IMR-90 (cell line): ENCODE measurements around the gene BCAT1. TPM values are rescaled to one million over a fixed set of nuclear protein-coding genes. Genes with fewer than 3 reads are reported as not detected.

Source experiments
- ATAC-seq: fragments of 200-7000 bp; cut with Tn5 transposase; 2 replicates; pipeline ENCODE4 v1.9.1; 2020; ENCODE audit warnings: low read depth, mild to moderate bottlenecking, moderate library complexity
- BruUV-seq: library from RNA; stranded (reverse); fragments of 400-500 nt; replicated peaks from 2 replicates; lab custom pipeline; 2021; lab: Mats Ljungman, UMichigan
- CTCF ChIA-PET: fragments of 300-600 bp; formaldehyde crosslinking; extraction: SDS; loops from one replicate; lab custom pipeline; 2021; ENCODE audit warnings: antibody characterized with exemption; lab: Yijun Ruan, JAX
- POLR2A ChIA-PET: fragments of 300-600 bp; sonication (Branson Sonifier 250); formaldehyde crosslinking; loops from one replicate; lab custom pipeline; 2022; ENCODE audit warnings: antibody characterized with exemption; ENCODE audit not compliant: unreplicated experiment; lab: Charles Lee
- DNase-seq: peaks from one replicate; pipeline ENCODE4 v3.0.0; 2013
- H2AFZ ChIP-seq: replicated peaks from 2 replicates; pipeline ENCODE3; 2013; ENCODE audit warnings: low read length, mild to moderate bottlenecking; ENCODE audit not compliant: poor library complexity
- H2AK5ac ChIP-seq: 2 replicates; pipeline ENCODE4 v1.6.1; 2013; ENCODE audit warnings: low read depth, low read length, inconsistent platforms
- H2AK9ac ChIP-seq: replicated peaks from 2 replicates; pipeline ENCODE3; 2013; ENCODE audit warnings: mild to moderate bottlenecking, low read depth, low read length, moderate library complexity; ENCODE audit not compliant: poor library complexity
- H2BK120ac ChIP-seq: 2 replicates; pipeline ENCODE4 v1.6.1; 2013; ENCODE audit warnings: low read depth, low read length, inconsistent platforms
- H2BK15ac ChIP-seq: 3 replicates; pipeline ENCODE4 v1.6.1; 2013; ENCODE audit warnings: low read depth, low read length, inconsistent platforms
- H2BK20ac ChIP-seq: 2 replicates; pipeline ENCODE4 v1.6.1; 2013; ENCODE audit warnings: low read depth, mild to moderate bottlenecking, inconsistent platforms, low read length, moderate library complexity
- H2BK5ac ChIP-seq: 2 replicates; pipeline ENCODE4 v1.6.1; 2013; ENCODE audit warnings: mild to moderate bottlenecking, low read depth, low read length, inconsistent platforms; ENCODE audit not compliant: poor library complexity, severe bottlenecking
- H3K14ac ChIP-seq: replicated peaks from 2 replicates; pipeline ENCODE4 v1.6.1; 2013; ENCODE audit warnings: low read depth, low read length, inconsistent platforms
- H3K18ac ChIP-seq: 2 replicates; pipeline ENCODE4 v1.6.1; 2013; ENCODE audit warnings: low read depth, low read length, control low read depth
- H3K23ac ChIP-seq: 2 replicates; pipeline ENCODE4 v1.6.1; 2013; ENCODE audit warnings: low read depth, low read length, inconsistent platforms
- H3K27ac ChIP-seq: 2 replicates; pipeline ENCODE4 v1.5.1; 2013; ENCODE audit warnings: mild to moderate bottlenecking, control low read depth, low read length; ENCODE audit not compliant: insufficient read depth
- H3K27me3 ChIP-seq: 2 replicates; pipeline ENCODE4 v1.6.1; 2013; ENCODE audit warnings: low read length; ENCODE audit not compliant: control insufficient read depth, insufficient read depth
- H3K36me3 ChIP-seq: 2 replicates; pipeline ENCODE4 v1.6.1; 2013; ENCODE audit warnings: low read length, mixed read lengths; ENCODE audit not compliant: control insufficient read depth, insufficient read depth
- H3K4ac ChIP-seq: 2 replicates; pipeline ENCODE4 v1.6.1; 2013; ENCODE audit warnings: low read depth, low read length, inconsistent platforms
- H3K4me1 ChIP-seq: 2 replicates; pipeline ENCODE4 v1.6.1; 2013; ENCODE audit warnings: low read length, mixed read lengths; ENCODE audit not compliant: control insufficient read depth, insufficient read depth
- H3K4me2 ChIP-seq: 2 replicates; pipeline ENCODE4 v1.6.1; 2013; ENCODE audit warnings: low read depth, mild to moderate bottlenecking, control low read depth, low read length, moderate library complexity
- H3K4me3 ChIP-seq: 2 replicates; pipeline ENCODE4 v1.5.1; 2013; ENCODE audit warnings: low read depth, mild to moderate bottlenecking, control low read depth, low read length, moderate library complexity; ENCODE audit not compliant: insufficient read depth
- H3K56ac ChIP-seq: 2 replicates; pipeline ENCODE4 v1.6.1; 2013; ENCODE audit warnings: low read length, inconsistent platforms; ENCODE audit not compliant: insufficient read depth; ENCODE audit errors: extremely low read depth
- H3K79me1 ChIP-seq, 2 experiments: 2 replicates each; pipeline ENCODE4 v1.6.1; 2013; ENCODE audit warnings: low read length in 2 of 2, inconsistent platforms in 1 of 2, low read depth in 1 of 2
- H3K9ac ChIP-seq: 2 replicates; pipeline ENCODE4 v1.6.1; 2013; ENCODE audit warnings: low read depth, low read length, control low read depth
- H3K9me1 ChIP-seq: 2 replicates; pipeline ENCODE4 v1.6.1; 2013; ENCODE audit warnings: low read length, inconsistent platforms; ENCODE audit not compliant: insufficient read depth
- H3K9me3 ChIP-seq: 2 replicates; pipeline ENCODE4 v1.6.1; 2013; ENCODE audit warnings: low read length; ENCODE audit not compliant: control insufficient read depth, insufficient read depth
- H4K20me1 ChIP-seq: 2 replicates; pipeline ENCODE4 v1.6.1; 2013; ENCODE audit warnings: low read length, inconsistent platforms; ENCODE audit not compliant: insufficient read depth
- H4K5ac ChIP-seq: 2 replicates; pipeline ENCODE4 v1.6.1; 2013; ENCODE audit warnings: mild to moderate bottlenecking, low read depth, low read length, control low read depth
- H4K8ac ChIP-seq, 2 experiments: 2 replicates each; pipeline ENCODE4 v1.6.1; 2013; ENCODE audit warnings: low read depth in 2 of 2, low read length in 2 of 2, control low read depth in 1 of 2, inconsistent platforms in 1 of 2
- H4K91ac ChIP-seq: 2 replicates; pipeline ENCODE4 v1.6.1; 2013; ENCODE audit warnings: low read depth, low read length, inconsistent platforms; ENCODE audit not compliant: insufficient read depth
- BHLHE40 ChIP-seq: fragments of 150-350 bp; IDR thresholded peaks from 2 replicates; pipeline ENCODE4 v1.6.1; 2016; ENCODE audit warnings: mild to moderate bottlenecking, low read depth, low read length
- CEBPB ChIP-seq: IDR thresholded peaks from 2 replicates; pipeline ENCODE4 v1.6.1; 2012; ENCODE audit warnings: low read depth, low read length, improper control_type of control experiment
- FOS ChIP-seq: fragments of 150-350 bp; IDR thresholded peaks from 2 replicates; pipeline ENCODE4 v1.6.1; 2016; ENCODE audit warnings: low read depth, low read length
- MAFK ChIP-seq: IDR thresholded peaks from 2 replicates; pipeline ENCODE4 v1.6.1; 2012; ENCODE audit warnings: low read depth, low read length, improper control_type of control experiment
- MAZ ChIP-seq: IDR thresholded peaks from 2 replicates; pipeline ENCODE4 v1.6.1; 2012; ENCODE audit warnings: low read depth, mild to moderate bottlenecking, low read length, improper control_type of control experiment, moderate library complexity, borderline replicate concordance
- MXI1 ChIP-seq: IDR thresholded peaks from 2 replicates; pipeline ENCODE4 v1.6.1; 2012; ENCODE audit warnings: low read depth, mild to moderate bottlenecking, low read length, moderate library complexity, borderline replicate concordance
- NFE2L2 ChIP-seq: fragments of 150-350 bp; IDR thresholded peaks from 2 replicates; pipeline ENCODE4 v1.6.1; 2016; ENCODE audit warnings: low read depth, mild to moderate bottlenecking, low read length
- POLR2A ChIP-seq: IDR thresholded peaks from 2 replicates; pipeline ENCODE4 v1.6.1; 2012; ENCODE audit warnings: mild to moderate bottlenecking, low read depth, low read length
- RAD21 ChIP-seq: IDR thresholded peaks from 2 replicates; pipeline ENCODE4 v1.6.1; 2012; ENCODE audit warnings: low read length, improper control_type of control experiment
- RCOR1 ChIP-seq: IDR thresholded peaks from 2 replicates; pipeline ENCODE4 v1.6.1; 2012; ENCODE audit warnings: mild to moderate bottlenecking, low read length, improper control_type of control experiment; ENCODE audit not compliant: insufficient replicate concordance
- RFX5 ChIP-seq: IDR thresholded peaks from 2 replicates; pipeline ENCODE4 v1.8.0; 2012; ENCODE audit warnings: low read depth, mild to moderate bottlenecking, low read length, moderate library complexity
- SMC3 ChIP-seq: fragments of 150-350 bp; IDR thresholded peaks from 2 replicates; pipeline ENCODE4 v1.6.1; 2016; ENCODE audit warnings: low read depth, mild to moderate bottlenecking, antibody characterized with exemption, low read length, moderate library complexity
- USF2 ChIP-seq: fragments of 150-350 bp; IDR thresholded peaks from 2 replicates; pipeline ENCODE4 v1.6.1; 2017; ENCODE audit warnings: mild to moderate bottlenecking, antibody characterized with exemption, low read length, low read depth
- WGBS, 2 experiments: methylation state at CpG; one replicate each; pipeline versions ENCODE4 v1.1.5 to v1.1.7; 2013; ENCODE audit warnings: missing lambda C conversion rate in 2 of 2; ENCODE audit not compliant: insufficient read length in 1 of 2; ENCODE audit errors: extremely low coverage in 2 of 2; 5-methylcytosine and 5-hydroxymethylcytosine counted together
- dilution Hi-C: fragments of 300-500 bp; cut with HindIII; formaldehyde crosslinking; loops from one replicate; pipeline ENCODE4 v1.14.3; 2018; ENCODE audit warnings: low sequenced_read_pairs; ENCODE audit not compliant: unreplicated experiment
- in situ Hi-C: fragments of 300-500 bp; cut with MboI; formaldehyde crosslinking; loops from 3 replicates; pipeline ENCODE4 v1.14.3; 2019; ENCODE audit warnings: low sequenced_read_pairs, inconsistent platforms, mixed read lengths
- intact Hi-C: fragments of 100-400 bp; cut with micrococcal nuclease; formaldehyde crosslinking; loops from 2 replicates; pipeline ENCODE4 v1.10.0; 2022
- polyA plus RNA-seq, 3 experiments: library from polyadenylated mRNA; depleted of rRNA; stranded (reverse); fragments of >200 nt; gene quantifications; 2 replicates each; pipeline ENCODE4 v1.2.3, GENCODE V29; 2012; ENCODE audit warnings: low replicate concordance in 1 of 3
- total RNA-seq: library from RNA; depleted of rRNA; stranded (reverse); fragments of >200 nt; gene quantifications from 2 replicates; pipeline ENCODE4 v1.2.3, GENCODE V29; 2012
- TF ChIP-seq, protein P1 (sequence below): conservative IDR thresholded peaks from 2 replicates; pipeline ENCODE4 v1.5.1; 2012; ENCODE audit warnings: mild to moderate bottlenecking, low read depth, low read length, improper control_type of control experiment

Gene BCAT1
- total and polyA plus RNA-seq, 2 of the 4 experiments (the other 2 are of a cell fraction): 30.4 to 683 TPM

GRCh38 chr12:24767016-24767415 lies 181.9 kb downstream of the BCAT1 start:
- ATAC-seq (no peak), DNase-seq (no peak)
- Histone ChIP-seq H4K20me1 (no peaks in the 10 kb centered on the region), H3K56ac (no peak overlapping the region), H4K5ac (no peak overlapping the region), H3K36me3 (no peaks in the 10 kb centered on the region), H3K23ac (no peak overlapping the region), H2AK5ac (no peak overlapping the region), H2BK5ac (no peak overlapping the region), H3K79me1 (no peaks in the 10 kb centered on the region), H3K4ac (no peak overlapping the region), H3K27me3 (no peaks in the 10 kb centered on the region), H3K4me2 (no peak overlapping the region), H2BK15ac (no peak overlapping the region), H3K14ac (no peak overlapping the region), H2BK120ac (no peak overlapping the region), H3K9me1 (no peaks in the 10 kb centered on the region), H3K4me3 (no peak overlapping the region), H3K18ac (no peak overlapping the region), H3K27ac (no peak overlapping the region), H2AFZ (no peak overlapping the region), H3K9ac (no peak overlapping the region), H2AK9ac (no peak overlapping the region), H3K9me3 (peaks cover 4% of the 10 kb centered on the region; the same call in 1 of the 2 replicates), H4K91ac (no peak overlapping the region), H2BK20ac (no peak overlapping the region), H3K4me1 (no peaks in the 10 kb centered on the region), H4K8ac (no peak overlapping the region)
- BruUV-seq: no TSS peak
- ChIA-PET POLR2A (no interaction called here), CTCF (no interaction called here)
- dilution Hi-C loops (no loop called here), intact Hi-C loops (no loop called here), in situ Hi-C loops (no loop called here)
- TF ChIP-seq RCOR1 (no peak), USF2 (no peak), MXI1 (no peak), RAD21 (no peak), RFX5 (no peak), CEBPB (no peak), BHLHE40 (no peak), FOS (no peak), NFE2L2 (no peak), SMC3 (no peak), POLR2A (no peak), MAFK (no peak), MAZ (no peak)
- TF ChIP-seq, protein P1, sequence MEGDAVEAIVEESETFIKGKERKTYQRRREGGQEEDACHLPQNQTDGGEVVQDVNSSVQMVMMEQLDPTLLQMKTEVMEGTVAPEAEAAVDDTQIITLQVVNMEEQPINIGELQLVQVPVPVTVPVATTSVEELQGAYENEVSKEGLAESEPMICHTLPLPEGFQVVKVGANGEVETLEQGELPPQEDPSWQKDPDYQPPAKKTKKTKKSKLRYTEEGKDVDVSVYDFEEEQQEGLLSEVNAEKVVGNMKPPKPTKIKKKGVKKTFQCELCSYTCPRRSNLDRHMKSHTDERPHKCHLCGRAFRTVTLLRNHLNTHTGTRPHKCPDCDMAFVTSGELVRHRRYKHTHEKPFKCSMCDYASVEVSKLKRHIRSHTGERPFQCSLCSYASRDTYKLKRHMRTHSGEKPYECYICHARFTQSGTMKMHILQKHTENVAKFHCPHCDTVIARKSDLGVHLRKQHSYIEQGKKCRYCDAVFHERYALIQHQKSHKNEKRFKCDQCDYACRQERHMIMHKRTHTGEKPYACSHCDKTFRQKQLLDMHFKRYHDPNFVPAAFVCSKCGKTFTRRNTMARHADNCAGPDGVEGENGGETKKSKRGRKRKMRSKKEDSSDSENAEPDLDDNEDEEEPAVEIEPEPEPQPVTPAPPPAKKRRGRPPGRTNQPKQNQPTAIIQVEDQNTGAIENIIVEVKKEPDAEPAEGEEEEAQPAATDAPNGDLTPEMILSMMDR: no peak
- no CpG with 5 or more reads among the region's 1 CpG for WGBS, 2 experiments
